DOHH2 (cell line): ENCODE results near the gene ETV6.

Experiments
- CTCF ChIP-seq: fragments of 200-600 bp; sonication (generic); IDR thresholded peaks from one replicate; pipeline ENCODE4 v1.5.1; 2014; ENCODE audit warnings: antibody characterized with exemption, mild to moderate bottlenecking, low read depth, low read length; ENCODE audit not compliant: poor library complexity, severe bottlenecking
- EZH2phosphoT487 ChIP-seq: fragments of 200-600 bp; sonication (generic); IDR thresholded peaks from 2 replicates; pipeline ENCODE4 v1.6.1; 2017; ENCODE audit warnings: borderline replicate concordance, mild to moderate bottlenecking, antibody characterized with exemption, low read length, moderate library complexity, mixed read lengths

- TF ChIP-seq CTCF (no peak), EZH2phosphoT487 (no peak)
Observed at GRCh38 chr12:11714626-11715025, 65.2 kb downstream of the ETV6 start.
